HepG2 (cell line): ENCODE results near the gene B3GNT5. TPM values are rescaled to one million over a fixed set of nuclear protein-coding genes. Genes with fewer than 3 reads are reported as not detected.

Experiments used
- ATAC-seq: fragments of 200-7000 bp; cut with Tn5 transposase; 3 replicates; pipeline ENCODE4 v1.9.1; 2020; ENCODE audit warnings: mild to moderate bottlenecking, moderate library complexity
- BruUV-seq: library from RNA; stranded (reverse); fragments of 400-500 nt; replicated peaks from 2 replicates; lab custom pipeline; 2021; lab: Mats Ljungman, UMichigan
- CTCF ChIA-PET: fragments of 300-600 bp; formaldehyde crosslinking; extraction: SDS; loops from one replicate; lab custom pipeline; 2021; ENCODE audit warnings: low total read pairs, inconsistent platforms, low intra/inter-chr PET ratio; lab: Yijun Ruan, JAX
- POLR2A ChIA-PET: fragments of 350-600 bp; sonication (Branson Sonifier 250); formaldehyde crosslinking; loops from one replicate; lab custom pipeline; 2020; ENCODE audit warnings: antibody characterized with exemption, inconsistent platforms; lab: Yijun Ruan, JAX
- DNase-seq: peaks from one replicate; pipeline ENCODE4 v3.0.0-alpha.2; 2015; ENCODE audit warnings: low spot score
- FAIRE-seq: peaks from 3 replicates; lab custom pipeline; 2011; peaks lifted over from hg19 to GRCh38; lab: Jason Lieb, UNC
- H2AFZ ChIP-seq: one replicate; pipeline ENCODE4 v1.6.1; 2011; ENCODE audit warnings: low read length, inconsistent platforms
- H3K27ac ChIP-seq: fragments of 300-600 bp; 3 replicates; pipeline ENCODE4 v1.8.0; 2011; ENCODE audit warnings: mixed run types, mild to moderate bottlenecking, mixed read lengths, low read length, inconsistent platforms; ENCODE audit not compliant: insufficient read depth; ENCODE audit errors: extremely low read length
- H3K27me3 ChIP-seq, 2 experiments: fragments of 200-600 bp in 1 of 2; 2 replicates in 1 of 2; 3 replicates in 1 of 2; pipeline versions ENCODE4 v1.6.0 to v1.8.0; 2011; ENCODE audit warnings: low read length in 2 of 2, mild to moderate bottlenecking in 2 of 2, moderate library complexity in 2 of 2, inconsistent platforms in 1 of 2; ENCODE audit not compliant: insufficient read depth in 2 of 2, control insufficient read depth in 1 of 2
- H3K36me3 ChIP-seq, 2 experiments: fragments of 200-600 bp in 1 of 2; replicated peaks in 1 of 2; 2 replicates in 1 of 2; 3 replicates in 1 of 2; pipeline versions ENCODE4 v1.5.1 to v1.8.0; 2011; ENCODE audit warnings: low read length in 2 of 2, inconsistent platforms in 1 of 2; ENCODE audit not compliant: insufficient read depth in 2 of 2, control insufficient read depth in 1 of 2
- H3K4me1 ChIP-seq: 2 replicates; pipeline ENCODE4 v1.5.1; 2012; ENCODE audit warnings: low read length, inconsistent platforms; ENCODE audit not compliant: insufficient read depth
- H3K4me2 ChIP-seq: 2 replicates; pipeline ENCODE4 v1.6.0; 2011; ENCODE audit warnings: low read depth, low read length, inconsistent platforms
- H3K4me3 ChIP-seq, 3 experiments: fragments of 200-600 bp in 1 of 3; sonication (generic), shearing (Covaris generic) in 1 of 3; replicated peaks in 1 of 3; 2 replicates each; pipeline ENCODE4 v1.5.1; 2011 to 2016; ENCODE audit warnings: low read length in 3 of 3, inconsistent platforms in 2 of 3, low read depth in 2 of 3, mild to moderate bottlenecking in 2 of 3, control low read depth in 1 of 3, mixed read lengths in 1 of 3; ENCODE audit not compliant: insufficient read depth in 1 of 3
- H3K79me2 ChIP-seq: one replicate; pipeline ENCODE4 v1.6.1; 2011; ENCODE audit warnings: low read length, inconsistent platforms; ENCODE audit not compliant: insufficient read depth
- H3K9ac ChIP-seq: 2 replicates; pipeline ENCODE4 v1.6.0; 2011; ENCODE audit warnings: mild to moderate bottlenecking, low read depth, low read length, inconsistent platforms; ENCODE audit not compliant: insufficient read depth
- H3K9me3 ChIP-seq: 2 replicates; pipeline ENCODE4 v1.5.1; 2012; ENCODE audit warnings: mild to moderate bottlenecking, low read length
- H4K20me1 ChIP-seq: 2 replicates; pipeline ENCODE4 v1.6.0; 2011; ENCODE audit warnings: inconsistent platforms, mild to moderate bottlenecking, low read length, moderate library complexity; ENCODE audit not compliant: insufficient read depth
- FOXA1 ChIP-seq, 2 experiments: fragments of 450-650 bp in 1 of 2; sonication (generic) in 1 of 2; formaldehyde crosslinking in 1 of 2; IDR thresholded peaks; 2 replicates each; pipeline versions ENCODE4 v1.4.0 to v1.6.1; 2016 to 2020; ENCODE audit warnings: missing genetic modification reagents in 1 of 2
- KDM1A ChIP-seq: IDR thresholded peaks from 2 replicates; pipeline ENCODE4 v1.6.1; 2016; ENCODE audit warnings: missing compliant biosample characterization
- KDM3A ChIP-seq: IDR thresholded peaks from 2 replicates; pipeline ENCODE4 v1.6.1; 2018; ENCODE audit warnings: low read depth, missing compliant biosample characterization
- MED13 ChIP-seq: sonication (generic); formaldehyde crosslinking; IDR thresholded peaks from 2 replicates; pipeline ENCODE4 v1.5.0; 2020; ENCODE audit warnings: missing genetic modification reagents
- NFKBIZ ChIP-seq: IDR thresholded peaks from 2 replicates; pipeline ENCODE4 v1.6.1; 2018; ENCODE audit warnings: missing genetic modification reagents, missing compliant biosample characterization
- PHF5A ChIP-seq: IDR thresholded peaks from one replicate; pipeline ENCODE4 v1.6.1; 2018; ENCODE audit warnings: low read depth, missing genetic modification reagents; ENCODE audit not compliant: unreplicated experiment
- RELA ChIP-seq: sonication (generic); formaldehyde crosslinking; IDR thresholded peaks from 2 replicates; pipeline ENCODE4 v1.4.0; 2020; ENCODE audit warnings: missing genetic modification reagents
- ZNF10 ChIP-seq: sonication (generic); formaldehyde crosslinking; IDR thresholded peaks from 2 replicates; pipeline ENCODE4 v1.4.0; 2020; ENCODE audit warnings: mild to moderate bottlenecking, low read depth, missing genetic modification reagents, borderline replicate concordance
- ZNF354B ChIP-seq: sonication (generic); formaldehyde crosslinking; IDR thresholded peaks from 2 replicates; pipeline ENCODE4 v1.8.0; 2022; ENCODE audit warnings: mild to moderate bottlenecking, missing genetic modification reagents
- WGBS: methylation state at CpG from one replicate; pipeline ENCODE4 v1.1.6; 2017; ENCODE audit warnings: low lambda C conversion rate; 5-methylcytosine and 5-hydroxymethylcytosine counted together
- in situ Hi-C: cut with HindIII; loops from 2 replicates; pipeline ENCODE4 v1.10.0; 2017; ENCODE audit warnings: low pct_unique_long_range_greater_than_20kb; ENCODE audit not compliant: extremely low pct_ligation_motif_present
- intact Hi-C: fragments of 100-400 bp; cut with micrococcal nuclease; formaldehyde crosslinking; loops from one replicate; pipeline ENCODE4 v1.10.0; 2022; ENCODE audit not compliant: unreplicated experiment
- polyA plus RNA-seq, 8 experiments: library from polyadenylated mRNA; depleted of rRNA in 3 of 8; stranded (reverse) in 7 of 8; unstranded in 1 of 8; fragments of >200 nt; fragmentation: Illumina TruSeq in 4 of 8; extraction: Trizol in 4 of 8; gene quantifications; 2 replicates each; pipeline versions ENCODE4 v1.2.1 to v1.2.3, GENCODE V29; 2011 to 2016; ENCODE audit warnings: low read depth in 4 of 8, missing spikeins in 1 of 8, mixed read lengths in 1 of 8; ENCODE audit not compliant: insufficient read depth in 1 of 8
- total RNA-seq, 5 experiments: library from RNA; depleted of rRNA; stranded (reverse); fragments of >200 nt; fragmentation: Illumina TruSeq; extraction: Trizol; gene quantifications; 2 replicates each; pipeline ENCODE4 v1.2.3, GENCODE V29; 2016; ENCODE audit warnings: low read depth in 1 of 5
- TF ChIP-seq, protein P1 (sequence below): sonication (generic); formaldehyde crosslinking; IDR thresholded peaks from 2 replicates; pipeline ENCODE4 v1.4.0; 2020; ENCODE audit warnings: missing genetic modification reagents
- TF ChIP-seq, protein P2 (sequence below): IDR thresholded peaks from 2 replicates; pipeline ENCODE4 v1.6.1; 2016; ENCODE audit warnings: low read depth, missing genetic modification reagents, missing compliant biosample characterization

Gene B3GNT5
- total and polyA plus RNA-seq, 2 of the 13 experiments (the other 11 are each of a cell fraction or from before 2014, with no cell fraction given): not detected

DNA sequence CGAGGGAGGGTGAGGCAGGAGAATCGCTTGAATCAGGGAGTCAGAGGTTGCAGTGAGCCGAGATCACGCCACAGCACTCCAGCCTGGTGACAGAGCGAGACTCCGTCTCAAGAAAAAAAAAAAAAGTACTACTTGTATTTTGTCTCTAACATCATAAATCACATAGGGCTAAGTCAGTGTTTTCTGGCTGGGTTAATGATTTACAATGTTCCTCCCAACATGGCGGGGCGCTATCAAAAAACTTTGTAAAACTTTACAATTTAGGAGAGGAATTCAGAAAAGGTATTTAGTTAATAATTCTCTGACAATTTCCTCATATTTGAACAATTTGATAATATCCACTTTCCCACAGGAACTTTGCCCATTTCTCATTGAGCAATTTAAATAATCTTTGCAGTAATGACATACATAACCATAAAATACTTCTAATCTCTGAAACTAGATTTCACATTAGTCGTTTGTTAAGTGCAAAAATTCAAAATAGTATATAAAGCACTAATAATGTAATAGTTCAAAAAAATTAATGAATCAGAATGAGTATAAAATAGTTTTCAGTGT, 26.6 kb upstream of the B3GNT5 start:
- no peak overlapping the region for H3K4me2 ChIP-seq
- 42% methylated on average over 9 of the region's 9 CpGs for WGBS
- in situ Hi-C loops: no loop called here
- no peak overlapping the region for H3K4me3 ChIP-seq
- H2AFZ ChIP-seq: no peak overlapping the region
- TF ChIP-seq NFKBIZ (CRISPR knock-in tag) (no peak), MED13 (CRISPR knock-in tag) (no peak), ZNF10 (CRISPR knock-in tag) (no peak)
- H3K9me3 ChIP-seq: no peaks in the 10 kb centered on the region
- BruUV-seq: no TSS peak
- H3K9ac ChIP-seq: no peak overlapping the region
- H4K20me1 ChIP-seq: no peaks in the 10 kb centered on the region
- no peaks in the 10 kb centered on the region for H3K4me1 ChIP-seq
- FAIRE-seq: no peak
- ChIA-PET CTCF (no interaction called here), POLR2A (no interaction called here)
- no peak overlapping the region for H3K27ac ChIP-seq
- no peak for DNase-seq
- no peak for ATAC-seq
- H3K27me3 ChIP-seq: peaks cover 2 to 12% of the 10 kb centered on the region in 2 experiments; a peak in 3 of 5 replicates
- no peaks in the 10 kb centered on the region for H3K79me2 ChIP-seq
- intact Hi-C loops: no loop called here
- H3K36me3 ChIP-seq: no peaks in the 10 kb centered on the region

DNA sequence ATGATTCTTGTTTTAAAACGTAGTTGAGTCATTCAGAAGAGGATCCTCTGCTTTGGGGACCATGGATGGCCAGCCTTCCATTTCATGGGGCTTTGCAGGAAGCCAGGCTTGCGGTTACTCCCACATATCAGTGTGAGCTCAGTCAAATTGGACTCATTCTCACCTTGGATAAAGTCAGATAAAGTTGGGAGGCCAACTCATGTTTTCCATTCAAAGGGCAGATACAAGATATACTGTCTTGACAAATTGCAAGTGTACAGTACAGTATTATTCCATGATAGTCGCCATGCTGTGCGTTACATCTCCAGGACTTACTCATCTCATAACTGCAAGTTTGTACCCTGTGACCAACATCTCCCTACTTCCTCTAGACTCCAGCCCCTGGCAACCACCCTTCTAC, 25.5 kb upstream of the B3GNT5 start:
- CTCF ChIA-PET: no interaction called here
- Histone ChIP-seq H3K4me2 (no peak overlapping the region), H3K4me1 (no peaks in the 10 kb centered on the region)
- TF ChIP-seq PHF5A (CRISPR knock-in tag) (no peak), KDM1A (no peak), FOXA1 (IDR thresholded peaks at IDR 0.05) (no peak), FOXA1 (CRISPR knock-in tag; IDR thresholded peaks at IDR 0.05) (no peak), RELA (CRISPR knock-in tag) (no peak), ZNF354B (CRISPR knock-in tag) (no peak), KDM3A (CRISPR knock-in tag) (no peak)
- TF ChIP-seq, protein P1, sequence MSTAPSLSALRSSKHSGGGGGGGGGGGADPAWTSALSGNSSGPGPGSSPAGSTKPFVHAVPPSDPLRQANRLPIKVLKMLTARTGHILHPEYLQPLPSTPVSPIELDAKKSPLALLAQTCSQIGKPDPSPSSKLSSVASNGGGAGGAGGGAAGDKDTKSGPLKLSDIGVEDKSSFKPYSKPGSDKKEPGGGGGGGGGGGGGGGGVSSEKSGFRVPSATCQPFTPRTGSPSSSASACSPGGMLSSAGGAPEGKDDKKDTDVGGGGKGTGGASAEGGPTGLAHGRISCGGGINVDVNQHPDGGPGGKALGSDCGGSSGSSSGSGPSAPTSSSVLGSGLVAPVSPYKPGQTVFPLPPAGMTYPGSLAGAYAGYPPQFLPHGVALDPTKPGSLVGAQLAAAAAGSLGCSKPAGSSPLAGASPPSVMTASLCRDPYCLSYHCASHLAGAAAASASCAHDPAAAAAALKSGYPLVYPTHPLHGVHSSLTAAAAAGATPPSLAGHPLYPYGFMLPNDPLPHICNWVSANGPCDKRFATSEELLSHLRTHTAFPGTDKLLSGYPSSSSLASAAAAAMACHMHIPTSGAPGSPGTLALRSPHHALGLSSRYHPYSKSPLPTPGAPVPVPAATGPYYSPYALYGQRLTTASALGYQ: no peak
- TF ChIP-seq, protein P2, sequence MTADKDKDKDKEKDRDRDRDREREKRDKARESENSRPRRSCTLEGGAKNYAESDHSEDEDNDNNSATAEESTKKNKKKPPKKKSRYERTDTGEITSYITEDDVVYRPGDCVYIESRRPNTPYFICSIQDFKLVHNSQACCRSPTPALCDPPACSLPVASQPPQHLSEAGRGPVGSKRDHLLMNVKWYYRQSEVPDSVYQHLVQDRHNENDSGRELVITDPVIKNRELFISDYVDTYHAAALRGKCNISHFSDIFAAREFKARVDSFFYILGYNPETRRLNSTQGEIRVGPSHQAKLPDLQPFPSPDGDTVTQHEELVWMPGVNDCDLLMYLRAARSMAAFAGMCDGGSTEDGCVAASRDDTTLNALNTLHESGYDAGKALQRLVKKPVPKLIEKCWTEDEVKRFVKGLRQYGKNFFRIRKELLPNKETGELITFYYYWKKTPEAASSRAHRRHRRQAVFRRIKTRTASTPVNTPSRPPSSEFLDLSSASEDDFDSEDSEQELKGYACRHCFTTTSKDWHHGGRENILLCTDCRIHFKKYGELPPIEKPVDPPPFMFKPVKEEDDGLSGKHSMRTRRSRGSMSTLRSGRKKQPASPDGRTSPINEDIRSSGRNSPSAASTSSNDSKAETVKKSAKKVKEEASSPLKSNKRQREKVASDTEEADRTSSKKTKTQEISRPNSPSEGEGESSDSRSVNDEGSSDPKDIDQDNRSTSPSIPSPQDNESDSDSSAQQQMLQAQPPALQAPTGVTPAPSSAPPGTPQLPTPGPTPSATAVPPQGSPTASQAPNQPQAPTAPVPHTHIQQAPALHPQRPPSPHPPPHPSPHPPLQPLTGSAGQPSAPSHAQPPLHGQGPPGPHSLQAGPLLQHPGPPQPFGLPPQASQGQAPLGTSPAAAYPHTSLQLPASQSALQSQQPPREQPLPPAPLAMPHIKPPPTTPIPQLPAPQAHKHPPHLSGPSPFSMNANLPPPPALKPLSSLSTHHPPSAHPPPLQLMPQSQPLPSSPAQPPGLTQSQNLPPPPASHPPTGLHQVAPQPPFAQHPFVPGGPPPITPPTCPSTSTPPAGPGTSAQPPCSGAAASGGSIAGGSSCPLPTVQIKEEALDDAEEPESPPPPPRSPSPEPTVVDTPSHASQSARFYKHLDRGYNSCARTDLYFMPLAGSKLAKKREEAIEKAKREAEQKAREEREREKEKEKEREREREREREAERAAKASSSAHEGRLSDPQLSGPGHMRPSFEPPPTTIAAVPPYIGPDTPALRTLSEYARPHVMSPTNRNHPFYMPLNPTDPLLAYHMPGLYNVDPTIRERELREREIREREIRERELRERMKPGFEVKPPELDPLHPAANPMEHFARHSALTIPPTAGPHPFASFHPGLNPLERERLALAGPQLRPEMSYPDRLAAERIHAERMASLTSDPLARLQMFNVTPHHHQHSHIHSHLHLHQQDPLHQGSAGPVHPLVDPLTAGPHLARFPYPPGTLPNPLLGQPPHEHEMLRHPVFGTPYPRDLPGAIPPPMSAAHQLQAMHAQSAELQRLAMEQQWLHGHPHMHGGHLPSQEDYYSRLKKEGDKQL: no peak

More for the DNA sequence above, 25.5 kb upstream of the B3GNT5 start:
- 40% methylated on average over 4 of the region's 4 CpGs for WGBS
- in situ Hi-C loops: no loop called here
- ATAC-seq: no peak
- Histone ChIP-seq H3K79me2 (no peaks in the 10 kb centered on the region), H3K36me3 (no peaks in the 10 kb centered on the region), H3K27me3 (peaks cover 2 to 8% of the 10 kb centered on the region in 2 experiments; a peak in 2 of 5 replicates), H4K20me1 (no peaks in the 10 kb centered on the region), H2AFZ (no peak overlapping the region), H3K9ac (no peak overlapping the region), H3K9me3 (no peaks in the 10 kb centered on the region), H3K4me3 (no peak overlapping the region), H3K27ac (no peak overlapping the region)
- intact Hi-C loops: no loop called here
- FAIRE-seq: no peak
- POLR2A ChIA-PET: no interaction called here
- DNase-seq: no peak
- BruUV-seq: no TSS peak
